Endodermal cell (in vitro differentiated cells): ENCODE measurements around the gene ZFP57. TPM values are rescaled to one million over a fixed set of nuclear protein-coding genes. Genes with fewer than 3 reads are reported as not detected.

Experiments
- DNase-seq: peaks from one replicate; pipeline ENCODE4 v3.0.0-alpha.2; 2017
- H3K27ac ChIP-seq: 2 replicates; pipeline ENCODE4 v1.5.1; 2013; ENCODE audit warnings: mild to moderate bottlenecking, low read depth, low read length, moderate library complexity
- H3K27me3 ChIP-seq: 2 replicates; pipeline ENCODE4 v1.6.1; 2013; ENCODE audit warnings: mild to moderate bottlenecking, low read length, moderate library complexity; ENCODE audit not compliant: insufficient read depth, control insufficient read depth, poor library complexity, severe bottlenecking
- H3K36me3 ChIP-seq: 2 replicates; pipeline ENCODE4 v1.7.0; 2013; ENCODE audit warnings: mild to moderate bottlenecking, low read length, moderate library complexity; ENCODE audit not compliant: control insufficient read depth, insufficient read depth
- H3K4me1 ChIP-seq: one replicate; pipeline ENCODE4 v1.7.0; 2013; ENCODE audit warnings: low read length; ENCODE audit not compliant: control insufficient read depth, insufficient read depth
- H3K4me3 ChIP-seq: 2 replicates; pipeline ENCODE4 v1.5.1; 2013; ENCODE audit warnings: mild to moderate bottlenecking, low read length, moderate library complexity
- H3K9ac ChIP-seq: 2 replicates; pipeline ENCODE4 v1.6.1; 2013; ENCODE audit warnings: mild to moderate bottlenecking, low read length, moderate library complexity; ENCODE audit not compliant: poor library complexity, severe bottlenecking; ENCODE audit errors: extremely low read depth
- H3K9me3 ChIP-seq: 2 replicates; pipeline ENCODE4 v1.6.1; 2013; ENCODE audit warnings: mild to moderate bottlenecking, low read length, moderate library complexity; ENCODE audit not compliant: control insufficient read depth
- H3K27ac Mint-ChIP-seq: 2 replicates; pipeline ENCODE4 v1.8.0; 2020; ENCODE audit warnings: mixed read lengths
- H3K27me3 Mint-ChIP-seq: 2 replicates; pipeline ENCODE4 v1.8.0; 2021; ENCODE audit warnings: mild to moderate bottlenecking, mixed read lengths; ENCODE audit not compliant: insufficient read depth
- H3K36me3 Mint-ChIP-seq: 2 replicates; pipeline ENCODE4 v1.8.0; 2020; ENCODE audit warnings: low read depth, mixed read lengths
- H3K4me1 Mint-ChIP-seq: 2 replicates; pipeline ENCODE4 v1.8.0; 2020; ENCODE audit warnings: mixed read lengths
- H3K4me3 Mint-ChIP-seq: 2 replicates; pipeline ENCODE4 v1.8.0; 2020; ENCODE audit warnings: mild to moderate bottlenecking, moderate library complexity, mixed read lengths
- H3K9me3 Mint-ChIP-seq: 2 replicates; pipeline ENCODE4 v1.8.0; 2020; ENCODE audit warnings: mild to moderate bottlenecking, mixed read lengths
- CTCF ChIP-seq: fragments of 200-600 bp; sonication (generic); conservative IDR thresholded peaks from 2 replicates; pipeline ENCODE4 v1.5.0; 2021; ENCODE audit warnings: antibody characterized with exemption, mild to moderate bottlenecking
- WGBS, 2 experiments: methylation state at CpG; one replicate each; pipeline versions ENCODE4 v1.1.5 to v1.1.7; 2013; ENCODE audit warnings: missing lambda C conversion rate in 2 of 2, mixed read lengths in 1 of 2; ENCODE audit not compliant: insufficient coverage in 1 of 2, insufficient read length in 1 of 2; 5-methylcytosine and 5-hydroxymethylcytosine counted together
- total RNA-seq, 2 donors: library from RNA; stranded (reverse); fragmentation: NEBNext Ultra II Directional in 1 of 2; extraction: Animal tissue kit (Norgen Biotek cat#: 25700) in 1 of 2; gene quantifications; 2 replicates in 1 of 2; 3 replicates in 1 of 2; pipeline ENCODE4 v1.2.1, GENCODE V29; 2021

The ZFP57 gene
- total RNA-seq, 2 donors from 2014 or later = 0.24 to 0.59 TPM

GRCh38 chr6:29680416-29680815, 536 bp downstream of the ZFP57 start:
- Histone ChIP-seq H3K9me3 (peaks cover 5% of the 10 kb centered on the region), H3K27ac (no peak overlapping the region), H3K36me3 (no peaks in the 10 kb centered on the region), H3K27me3 (no peaks in the 10 kb centered on the region), H3K9ac (no peak overlapping the region), H3K4me3 (no peak overlapping the region), H3K4me1 (peaks cover 9% of the 10 kb centered on the region)
- no peaks in the 10 kb centered on the region for H3K36me3 Mint-ChIP-seq
- peaks cover 31% of the 10 kb centered on the region for H3K4me1 Mint-ChIP-seq
- peaks cover 3% of the 10 kb centered on the region for H3K27me3 Mint-ChIP-seq
- WGBS, 2 experiments = 93 to 98% methylated on average over 19 to 24 of the region's 24 CpGs
- no peak overlapping the region for H3K27ac Mint-ChIP-seq
- no peak for DNase-seq
- H3K9me3 Mint-ChIP-seq = peaks cover 8% of the 10 kb centered on the region
- peak; percentile 39 for TF ChIP-seq CTCF
- H3K4me3 Mint-ChIP-seq = no peak overlapping the region

GRCh38 chr6:29679962-29680361, 990 bp downstream of the ZFP57 start:
- H3K27me3 Mint-ChIP-seq = peaks cover 5% of the 10 kb centered on the region
- peaks cover 3% of the 10 kb centered on the region for H3K9me3 Mint-ChIP-seq
- no peak for TF ChIP-seq CTCF
- no peaks in the 10 kb centered on the region for H3K36me3 Mint-ChIP-seq
- Histone ChIP-seq H3K4me1 (peaks cover 9% of the 10 kb centered on the region), H3K36me3 (no peaks in the 10 kb centered on the region), H3K4me3 (no peak overlapping the region), H3K9me3 (peaks cover under 1% of the 10 kb centered on the region), H3K27me3 (no peaks in the 10 kb centered on the region), H3K9ac (no peak overlapping the region), H3K27ac (no peak overlapping the region)
- peaks cover 33% of the 10 kb centered on the region for H3K4me1 Mint-ChIP-seq
- H3K27ac Mint-ChIP-seq = no peak overlapping the region
- no peak overlapping the region for H3K4me3 Mint-ChIP-seq
- 95 to 98% methylated on average over 10 to 13 of the region's 13 CpGs for WGBS, 2 experiments
- no peak for DNase-seq

GRCh38 chr6:29678114-29678513, 2.8 kb downstream of the ZFP57 start:
- DNase-seq = no peak
- Histone ChIP-seq H3K27ac (no peak overlapping the region), H3K36me3 (no peaks in the 10 kb centered on the region), H3K4me3 (no peak overlapping the region), H3K27me3 (no peaks in the 10 kb centered on the region), H3K9me3 (no peaks in the 10 kb centered on the region), H3K4me1 (no peaks in the 10 kb centered on the region), H3K9ac (no peak overlapping the region)
- TF ChIP-seq CTCF = no peak
- Mint-ChIP-seq H3K27me3 (peaks cover 5% of the 10 kb centered on the region), H3K9me3 (no peaks in the 10 kb centered on the region), H3K36me3 (no peaks in the 10 kb centered on the region), H3K4me3 (no peak overlapping the region), H3K4me1 (peaks cover 19% of the 10 kb centered on the region), H3K27ac (no peak overlapping the region)
- 95 to 100% methylated on average over 4 to 5 of the region's 5 CpGs for WGBS, 2 experiments
